IPS-NIHi7 (cell line): ENCODE measurements around the gene FANCE.

Source experiments
- DNase-seq: peaks from one replicate; pipeline ENCODE4 v3.0.0; 2012; ENCODE audit warnings: mixed read lengths; ENCODE audit errors: extremely low spot score

The FANCE gene

GRCh38 chr6:35452183-35453090 is at the start of gene FANCE:
TSS of gene FANCE (plus strand) at chr6:35452338. CDS start at chr6:35452546, 208 bp downstream.
- peak; percentile 99 for DNase-seq

GRCh38 chr6:35402856-35403191 is 49.3 kb upstream of the FANCE start:
- no peak for DNase-seq

- DNase-seq = no peak
Measured at GRCh38 chr6:35403544-35404442, 48.3 kb upstream of the FANCE start.

GRCh38 chr6:35406711-35407485 is 45.2 kb upstream of the FANCE start:
- no peak for DNase-seq

- DNase-seq = no peak
Measured at GRCh38 chr6:35409245-35409644, 42.9 kb upstream of the FANCE start.

- DNase-seq = no peak
Measured at GRCh38 chr6:35410131-35410530, 42.0 kb upstream of the FANCE start.

- no peak for DNase-seq
Measured at GRCh38 chr6:35411066-35411465, 41.1 kb upstream of the FANCE start.

GRCh38 chr6:35412102-35412501 is 40.0 kb upstream of the FANCE start:
- no peak for DNase-seq

GRCh38 chr6:35413911-35414310 is 38.2 kb upstream of the FANCE start:
- DNase-seq = no peak

GRCh38 chr6:35415065-35415891 is 36.9 kb upstream of the FANCE start:
- DNase-seq = peak; percentile 83

GRCh38 chr6:35417979-35418661 is 34.0 kb upstream of the FANCE start:
- DNase-seq = no peak

- peak; percentile 50 for DNase-seq
Measured at GRCh38 chr6:35419417-35419816, 32.7 kb upstream of the FANCE start.

- no peak for DNase-seq
Measured at GRCh38 chr6:35419961-35420360, 32.2 kb upstream of the FANCE start.

- no peak for DNase-seq
Measured at GRCh38 chr6:35425284-35425683, 26.9 kb upstream of the FANCE start.

- DNase-seq = no peak
Measured at GRCh38 chr6:35426074-35426473, 26.1 kb upstream of the FANCE start.

GRCh38 chr6:35427435-35427834 is 24.7 kb upstream of the FANCE start:
- DNase-seq = no peak

GRCh38 chr6:35427851-35428321 is 24.3 kb upstream of the FANCE start:
- DNase-seq = no peak

GRCh38 chr6:35428421-35429149 is 23.6 kb upstream of the FANCE start:
- no peak for DNase-seq

- DNase-seq = no peak
Measured at GRCh38 chr6:35429463-35429862, 22.7 kb upstream of the FANCE start.

- no peak for DNase-seq
Measured at GRCh38 chr6:35432291-35432690, 19.8 kb upstream of the FANCE start.
